Measurements from ENCODE around the gene FAM219B. TPM values are rescaled to one million over a fixed set of nuclear protein-coding genes. Genes with fewer than 3 reads are reported as not detected.

The FAM219B gene
- total RNA-seq, 1 donor from 2014 or later = 36.3 TPM

DNA sequence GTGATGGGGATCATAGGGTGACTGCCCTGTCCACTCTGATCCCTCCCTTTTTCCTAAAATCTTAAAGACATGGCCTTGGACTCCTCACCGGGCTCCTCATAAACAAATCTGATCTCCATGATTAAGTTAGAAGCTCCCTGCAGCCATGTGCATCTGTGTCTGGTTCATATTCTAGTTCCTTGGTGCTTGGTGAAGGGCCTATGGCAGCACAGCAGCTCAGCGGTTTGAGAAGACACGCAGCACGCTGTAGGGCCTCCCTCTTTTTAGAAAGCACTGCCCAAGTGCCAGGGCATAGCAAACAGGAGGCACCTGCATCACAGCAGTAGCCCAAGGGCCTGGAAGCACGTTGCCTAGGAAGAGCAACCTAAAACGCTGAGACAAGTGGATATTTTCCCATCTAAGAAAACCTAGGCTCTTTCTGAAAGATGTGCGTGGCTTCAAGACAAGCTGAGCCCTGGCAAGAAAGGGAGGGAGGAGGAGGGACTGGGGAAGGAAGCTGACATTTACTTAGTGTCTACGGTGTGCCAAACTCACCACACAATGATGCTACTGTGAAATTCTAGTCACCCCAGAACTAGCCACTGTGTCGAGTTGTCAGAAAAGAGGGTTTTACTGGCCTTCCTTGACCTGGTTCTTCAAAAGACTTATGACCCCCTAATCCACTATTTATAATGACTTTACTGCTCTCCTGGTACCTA lies 48.8 kb downstream of the FAM219B start:
- TF ChIP-seq CTCF (conservative IDR thresholded peaks at IDR 0.05; ENCODE audit: low read depth, low read length) = no peak
- H3K4me3 ChIP-seq (ENCODE audit: low read depth, low read length) = no peak overlapping the region
- DNase-seq (ENCODE audit: low read depth) = no peak

- DNase-seq (ENCODE audit: low read depth) = no peak
- H3K4me3 ChIP-seq (ENCODE audit: low read depth, low read length) = no peak overlapping the region
- TF ChIP-seq CTCF (conservative IDR thresholded peaks at IDR 0.05; ENCODE audit: low read depth, low read length) = no peak
These were observed 49.5 kb downstream of the FAM219B start for GRCh38 chr15:74857082-74857655.

- H3K4me3 ChIP-seq (ENCODE audit: low read depth, low read length) = no peak overlapping the region
- DNase-seq (ENCODE audit: low read depth) = no peak
- TF ChIP-seq CTCF (conservative IDR thresholded peaks at IDR 0.05; ENCODE audit: low read depth, low read length) = no peak
These were observed 50.1 kb downstream of the FAM219B start for GRCh38 chr15:74856537-74856936.

DNA sequence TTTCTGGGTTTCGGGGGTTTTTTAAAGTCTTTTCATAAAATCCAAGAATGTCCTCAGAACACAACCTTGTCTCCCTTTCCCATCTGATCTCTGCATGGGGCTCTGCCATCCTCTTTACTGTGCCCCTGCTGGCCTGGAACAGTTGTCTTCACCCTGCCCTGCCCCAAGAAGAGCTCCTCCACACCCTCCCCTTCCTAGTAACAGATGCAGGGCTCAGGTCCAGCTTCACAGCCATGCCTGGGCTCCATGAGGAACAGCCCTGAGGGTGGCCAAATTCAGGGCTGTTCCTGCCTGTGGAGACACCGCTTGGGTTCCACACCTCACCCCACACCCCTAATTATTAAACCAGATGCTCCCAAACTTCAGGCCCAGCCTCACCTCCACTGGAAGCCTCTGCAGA lies 50.8 kb downstream of the FAM219B start:
- DNase-seq (ENCODE audit: low read depth) = no peak
- no peak overlapping the region for H3K4me3 ChIP-seq (ENCODE audit: low read depth, low read length)
- TF ChIP-seq CTCF (conservative IDR thresholded peaks at IDR 0.05; ENCODE audit: low read depth, low read length) = no peak

DNA sequence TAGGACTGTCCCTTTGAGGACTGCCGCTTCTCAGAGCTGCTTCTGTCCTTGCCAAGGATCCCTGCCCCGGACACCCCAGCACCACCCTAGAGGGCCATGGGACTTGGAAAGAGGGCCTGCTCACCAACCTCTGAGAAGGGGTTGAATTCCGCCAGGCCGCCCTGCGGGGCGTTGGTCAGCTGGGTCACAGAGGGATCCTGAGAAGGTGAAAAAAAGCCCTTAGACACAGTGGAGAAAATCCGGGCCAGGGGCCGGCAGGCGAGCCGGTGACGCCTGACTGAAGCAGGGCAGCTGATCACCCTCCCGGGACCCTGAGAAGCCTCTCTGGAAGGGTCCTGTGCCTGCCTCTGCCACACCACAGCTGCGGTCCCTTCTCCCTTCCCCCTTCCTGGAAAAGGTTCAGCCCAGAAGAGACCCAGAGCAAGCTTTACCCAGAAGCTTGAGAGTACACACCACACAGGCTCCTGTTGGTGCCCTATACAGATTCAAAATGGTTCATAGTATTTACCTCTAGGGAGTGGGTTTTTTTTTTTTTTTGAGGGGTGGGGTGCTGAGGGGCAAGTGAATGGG lies 52.1 kb downstream of the FAM219B start:
- no peak overlapping the region for H3K4me3 ChIP-seq (ENCODE audit: low read depth, low read length)
- TF ChIP-seq CTCF (conservative IDR thresholded peaks at IDR 0.05; ENCODE audit: low read depth, low read length) = no peak
- DNase-seq (ENCODE audit: low read depth) = no peak

DNA sequence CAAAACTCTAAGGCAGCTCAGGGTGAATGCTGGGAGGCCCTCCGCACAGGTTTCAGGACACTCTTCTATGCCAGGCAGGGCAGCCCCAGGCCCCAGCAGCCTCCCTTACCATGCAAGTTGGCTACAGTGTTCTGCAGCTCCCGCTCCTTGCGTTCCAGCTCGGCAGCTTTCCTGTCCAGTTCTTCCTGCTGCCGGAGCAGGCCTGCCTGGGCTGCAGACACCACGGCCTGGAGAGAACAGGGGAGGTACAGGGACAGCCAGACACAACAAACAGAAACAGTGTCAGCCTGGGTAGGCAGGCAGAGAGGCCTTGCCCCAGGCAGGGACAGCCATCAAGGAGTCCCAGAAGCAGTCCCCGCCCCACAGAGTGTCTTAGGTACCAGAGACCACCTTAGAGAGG lies 54.7 kb downstream of the FAM219B start:
- no peak for TF ChIP-seq CTCF (conservative IDR thresholded peaks at IDR 0.05; ENCODE audit: low read depth, low read length)
- no peak overlapping the region for H3K4me3 ChIP-seq (ENCODE audit: low read depth, low read length)
- DNase-seq (ENCODE audit: low read depth) = no peak

All from epithelial cell of proximal tubule (primary cell).